ENCODE data around the gene OR2W1.

The OR2W1 gene

GRCh38 chr6:29045075-29045474 is at the start of gene OR2W1:
Gene OR2W1 (minus strand): TSS chr6:29045175. CDS start chr6:29045175, 0 bp downstream.
- no peak for DNase-seq
- ATAC-seq = no peak

- ATAC-seq (no peak), DNase-seq (no peak)
These were observed 48.0 kb upstream of the OR2W1 start for GRCh38 chr6:29092957-29093356.

GRCh38 chr6:29087213-29087612 is 42.2 kb upstream of the OR2W1 start, which contains the start of gene OR2B3:
Gene OR2B3 (minus strand): TSS chr6:29087313. CDS start chr6:29087248, 65 bp downstream.
- ATAC-seq (no peak), DNase-seq (no peak)

GRCh38 chr6:29082457-29082856 is 37.5 kb upstream of the OR2W1 start:
- ATAC-seq (no peak), DNase-seq (no peak)

GRCh38 chr6:29081312-29081711 is 36.3 kb upstream of the OR2W1 start:
- ATAC-seq = no peak
- no peak for DNase-seq

GRCh38 chr6:29079203-29079602 is 34.2 kb upstream of the OR2W1 start:
- no peak for DNase-seq
- ATAC-seq = no peak

- ATAC-seq = no peak
- DNase-seq = peak; percentile 5
These were observed 27.1 kb upstream of the OR2W1 start for GRCh38 chr6:29071831-29072723.

- DNase-seq = no peak
- ATAC-seq = no peak
These were observed 6.7 kb upstream of the OR2W1 start for GRCh38 chr6:29051680-29052079.

- DNase-seq (no peak), ATAC-seq (no peak)
These were observed 9.0 kb downstream of the OR2W1 start for GRCh38 chr6:29035951-29036350.

- ATAC-seq (no peak), DNase-seq (no peak)
These were observed 16.2 kb downstream of the OR2W1 start for GRCh38 chr6:29028821-29029220.

- ATAC-seq = no peak
These were observed 18.9 kb downstream of the OR2W1 start for GRCh38 chr6:29025927-29026585.

GRCh38 chr6:29021434-29021833 is 23.5 kb downstream of the OR2W1 start:
- DNase-seq (no peak), ATAC-seq (no peak)

More at GRCh38 chr6:29025927-29026585, 18.9 kb downstream of the OR2W1 start:
- DNase-seq = no peak

GRCh38 chr6:29019629-29020028 is 25.3 kb downstream of the OR2W1 start:
- ATAC-seq (no peak), DNase-seq (no peak)

- ATAC-seq (no peak), DNase-seq (no peak)
These were observed 27.6 kb downstream of the OR2W1 start for GRCh38 chr6:29017428-29017802.

- ATAC-seq (peak; percentile 90), DNase-seq (peak; percentile 84)
These were observed 28.2 kb downstream of the OR2W1 start for GRCh38 chr6:29016559-29017427.

- ATAC-seq (no peak), DNase-seq (no peak)
These were observed 30.0 kb downstream of the OR2W1 start for GRCh38 chr6:29014729-29015608.

GRCh38 chr6:29011276-29011734 is 33.7 kb downstream of the OR2W1 start:
- peak; percentile 52 for DNase-seq
- ATAC-seq = peak; percentile 64

GRCh38 chr6:29009358-29009757 is 35.6 kb downstream of the OR2W1 start:
- ATAC-seq (no peak), DNase-seq (no peak)

- ATAC-seq (no peak), DNase-seq (no peak)
These were observed 36.9 kb downstream of the OR2W1 start for GRCh38 chr6:29008089-29008488.

GRCh38 chr6:29005183-29005885 is 39.6 kb downstream of the OR2W1 start, which contains the start of gene ZNF311:
Gene ZNF311 (minus strand): TSS chr6:29005315. CDS start chr6:29003954, 1,361 bp downstream.
- ATAC-seq (peak; percentile 89), DNase-seq (peak; percentile 33)

Data from stimulated activated naive CD8-positive, alpha-beta T cell treated with anti-CD3 and anti-CD28 coated beads, Interleukin-15, Interleukin-2, amounts not matched to agents 100 U/mL and 50 U/mL, for 24 hours (primary cell).